Cerebellar cortex (tissue), 1 donor: ENCODE results near the gene MALT1.
"Not testable (repeated sequence)": the region's sequence is repeated elsewhere in the genome, so short reads cannot be mapped to it uniquely, and the experiment has no call there.

Experiments
- DNase-seq: peaks from one replicate; pipeline ENCODE4 v3.0.0-alpha.2; 2015; ENCODE audit warnings: low spot score

MALT1 gene

GRCh38 chr18:58653144-58653722 is 18.0 kb upstream of the MALT1 start:
- not testable (repeated sequence) for DNase-seq

GRCh38 chr18:58653814-58654509 is 17.3 kb upstream of the MALT1 start:
- no peak for DNase-seq

GRCh38 chr18:58654896-58655614 is 16.2 kb upstream of the MALT1 start:
- DNase-seq, result no peak

- no peak for DNase-seq
Measured at GRCh38 chr18:58657081-58657480, 14.2 kb upstream of the MALT1 start.

- DNase-seq, result no peak
Measured at GRCh38 chr18:58657494-58657893, 13.8 kb upstream of the MALT1 start.

- DNase-seq, result no peak
Measured at GRCh38 chr18:58659691-58660090, 11.6 kb upstream of the MALT1 start.

GRCh38 chr18:58660915-58661314 is 10.3 kb upstream of the MALT1 start:
- DNase-seq, result no peak

GRCh38 chr18:58661423-58661822 is 9.8 kb upstream of the MALT1 start:
- no peak for DNase-seq

GRCh38 chr18:58662118-58662517 is 9.1 kb upstream of the MALT1 start:
- no peak for DNase-seq

- no peak for DNase-seq
Measured at GRCh38 chr18:58666176-58666575, 5.1 kb upstream of the MALT1 start.

GRCh38 chr18:58668211-58668610 is 3.1 kb upstream of the MALT1 start:
- DNase-seq, result no peak

GRCh38 chr18:58668897-58669296 is 2.4 kb upstream of the MALT1 start:
- no peak for DNase-seq

GRCh38 chr18:58669731-58670378 is 1.4 kb upstream of the MALT1 start:
- DNase-seq, result no peak

GRCh38 chr18:58670404-58671110 is 708 bp upstream of the MALT1 start:
- no peak for DNase-seq

- DNase-seq, result peak; percentile 43
Measured at GRCh38 chr18:58671632-58672564, 633 bp downstream of the MALT1 start.

- DNase-seq, result no peak
Measured at GRCh38 chr18:58674159-58674558, 2.9 kb downstream of the MALT1 start.

- DNase-seq, result no peak
Measured at GRCh38 chr18:58674863-58675472, 3.7 kb downstream of the MALT1 start.

- no peak for DNase-seq
Measured at GRCh38 chr18:58676270-58676669, 5.0 kb downstream of the MALT1 start.

GRCh38 chr18:58682429-58683069 is 11.3 kb downstream of the MALT1 start:
- DNase-seq, result no peak

- DNase-seq, result no peak
Measured at GRCh38 chr18:58687871-58688308, 16.6 kb downstream of the MALT1 start.
